HCT116 (cell line): ENCODE data around the gene KLHL15. TPM values are rescaled to one million over a fixed set of nuclear protein-coding genes. Genes with fewer than 3 reads are reported as not detected.

Experiments
- ATAC-seq: fragments of 200-7000 bp; cut with Tn5 transposase; 2 replicates; pipeline ENCODE4 v1.9.1; 2020; ENCODE audit warnings: mild to moderate bottlenecking, moderate library complexity
- BruUV-seq: library from RNA; stranded (reverse); fragments of 400-500 nt; replicated peaks from 2 replicates; lab custom pipeline; 2021; lab: Mats Ljungman, UMichigan
- CTCF ChIA-PET: fragments of 300-600 bp; sonication (Branson Sonifier 250); formaldehyde crosslinking; loops from one replicate; lab custom pipeline; 2021; ENCODE audit warnings: antibody characterized with exemption; lab: Charles Lee
- POLR2A ChIA-PET: fragments of 300-600, 350-600 bp; sonication (Branson Sonifier 250); formaldehyde crosslinking; loops from one replicate; lab custom pipeline; 2021; ENCODE audit warnings: antibody characterized with exemption; lab: Charles Lee
- RAD21 ChIA-PET, 2 experiments: fragments of 300-600 bp; sonication (Branson Sonifier 250); formaldehyde crosslinking; loops; one replicate each; lab custom pipeline; 2023; ENCODE audit warnings: low total read pairs in 2 of 2; ENCODE audit not compliant: uncharacterized antibody in 2 of 2, unreplicated experiment in 2 of 2, low non-redundant PET in 1 of 2; lab: Charles Lee
- DNase-seq: peaks from one replicate; pipeline ENCODE4 v3.0.0-alpha.2; 2010; ENCODE audit warnings: low read depth, low spot score
- H2AFZ ChIP-seq: fragments of 200-600 bp; shearing (Covaris generic), sonication (generic); 2 replicates; pipeline ENCODE4 v1.6.1; 2017; ENCODE audit warnings: low read depth, mixed run types, mixed read lengths, antibody characterized with exemption, low read length; ENCODE audit not compliant: poor library complexity, severe bottlenecking
- H3K27ac ChIP-seq: 2 replicates; pipeline ENCODE4 v1.5.1; 2012; ENCODE audit warnings: low read depth, low read length
- H3K27me3 ChIP-seq: fragments of 200-600 bp; sonication (generic); 2 replicates; pipeline ENCODE4 v1.6.1; 2016; ENCODE audit warnings: mixed run types, low read length, mixed read lengths; ENCODE audit not compliant: insufficient read depth
- H3K36me3 ChIP-seq, 2 experiments: fragments of 200-500 bp in 1 of 2; fragments of 200-600 bp in 1 of 2; sonication (Bioruptor generic) in 1 of 2; sonication (generic) in 1 of 2; 2 replicates each; pipeline versions ENCODE4 v1.5.1 to v1.6.1; 2014 to 2016; ENCODE audit warnings: low read length in 2 of 2, inconsistent platforms in 1 of 2, mixed read lengths in 1 of 2, mixed run types in 1 of 2; ENCODE audit not compliant: insufficient read depth in 2 of 2, control insufficient read depth in 1 of 2
- H3K4me1 ChIP-seq, 2 experiments: fragments of 200-600 bp in 1 of 2; sonication (generic) in 1 of 2; 2 replicates each; pipeline versions ENCODE4 v1.5.1 to v1.6.1; 2012 to 2017; ENCODE audit warnings: low read length in 2 of 2, inconsistent platforms in 1 of 2, mild to moderate bottlenecking in 1 of 2, mixed read lengths in 1 of 2, mixed run types in 1 of 2, moderate library complexity in 1 of 2; ENCODE audit not compliant: insufficient read depth in 2 of 2, control insufficient read depth in 1 of 2
- H3K4me2 ChIP-seq: fragments of 200-600 bp; sonication (generic); 2 replicates; pipeline ENCODE4 v1.6.1; 2017; ENCODE audit warnings: mixed run types, low read length, mixed read lengths
- H3K4me3 ChIP-seq, 2 experiments: fragments of 200-600 bp in 1 of 2; sonication (generic) in 1 of 2; replicated peaks in 1 of 2; 2 replicates each; pipeline ENCODE4 v1.5.1; 2011 to 2016; ENCODE audit warnings: low read length in 2 of 2, control low read depth in 1 of 2, low read depth in 1 of 2, mild to moderate bottlenecking in 1 of 2, mixed read lengths in 1 of 2, mixed run types in 1 of 2
- H3K79me2 ChIP-seq: fragments of 200-600 bp; sonication (generic); 2 replicates; pipeline ENCODE4 v1.6.1; 2017; ENCODE audit warnings: mild to moderate bottlenecking, mixed run types, low read length, moderate library complexity, mixed read lengths; ENCODE audit not compliant: insufficient read depth
- H3K9ac ChIP-seq: fragments of 200-600 bp; sonication (generic); 2 replicates; pipeline ENCODE4 v1.6.1; 2016; ENCODE audit warnings: low read length, mixed read lengths
- H3K9me2 ChIP-seq: fragments of 200-600 bp; sonication (generic), shearing (Covaris generic); 2 replicates; pipeline ENCODE4 v1.6.1; 2017; ENCODE audit warnings: mixed run types, mild to moderate bottlenecking, moderate library complexity; ENCODE audit not compliant: insufficient read depth
- H3K9me3 ChIP-seq, 2 experiments: fragments of 200-500 bp in 1 of 2; fragments of 200-600 bp in 1 of 2; sonication (Bioruptor generic) in 1 of 2; sonication (generic) in 1 of 2; 2 replicates each; pipeline ENCODE4 v1.6.1; 2014 to 2017; ENCODE audit warnings: low read length in 2 of 2, mixed read lengths in 2 of 2, inconsistent platforms in 1 of 2, low read depth in 1 of 2, mild to moderate bottlenecking in 1 of 2, mixed run types in 1 of 2, moderate library complexity in 1 of 2; ENCODE audit not compliant: control insufficient read depth in 1 of 2, insufficient read depth in 1 of 2
- H4K20me1 ChIP-seq: fragments of 200-600 bp; sonication (generic), shearing (Covaris generic); 2 replicates; pipeline ENCODE4 v1.6.1; 2017; ENCODE audit warnings: mixed run types, mild to moderate bottlenecking, moderate library complexity; ENCODE audit not compliant: insufficient read depth
- CBX3 ChIP-seq: IDR thresholded peaks from 2 replicates; pipeline ENCODE4 v1.6.1; 2012; ENCODE audit warnings: low read depth
- CEBPB ChIP-seq: IDR thresholded peaks from 2 replicates; pipeline ENCODE4 v1.6.1; 2012; ENCODE audit warnings: low read depth
- ELF1 ChIP-seq: IDR thresholded peaks from 2 replicates; pipeline ENCODE4 v1.6.1; 2012; ENCODE audit warnings: low read depth, borderline replicate concordance
- FOSL1 ChIP-seq: IDR thresholded peaks from 2 replicates; pipeline ENCODE4 v1.6.1; 2012; ENCODE audit warnings: low read depth
- JUND ChIP-seq: IDR thresholded peaks from 2 replicates; pipeline ENCODE4 v1.6.1; 2012
- SP1 ChIP-seq: IDR thresholded peaks from 2 replicates; pipeline ENCODE4 v1.6.1; 2012; ENCODE audit warnings: low read depth
- TCF7L2 ChIP-seq: IDR thresholded peaks from 2 replicates; pipeline ENCODE4 v1.7.0; 2011; ENCODE audit warnings: borderline replicate concordance, inconsistent platforms; ENCODE audit not compliant: insufficient read depth, insufficient read length; ENCODE audit errors: extremely low read depth
- ZNF274 ChIP-seq: fragments of 200-500 bp; sonication (Bioruptor generic); IDR thresholded peaks from 2 replicates; pipeline ENCODE4 v1.6.1; 2014; ENCODE audit warnings: mild to moderate bottlenecking, low read depth, low read length, inconsistent platforms
- intact Hi-C: fragments of 100-400 bp; cut with micrococcal nuclease; formaldehyde crosslinking; loops from 2 replicates; pipeline ENCODE4 v1.10.0; 2022
- total RNA-seq: library from RNA; stranded (reverse); gene quantifications from one replicate; pipeline ENCODE4 v1.2.1, GENCODE V29; 2021; ENCODE audit not compliant: unreplicated experiment
- TF ChIP-seq, protein P1 (sequence below): IDR thresholded peaks from 2 replicates; pipeline ENCODE4 v1.6.1; 2012; ENCODE audit warnings: low read depth
- TF ChIP-seq, protein P2 (sequence below), 3 experiments: fragments of 200-600 bp in 1 of 3; sonication (generic) in 1 of 3; IDR thresholded peaks in 2 of 3; conservative IDR thresholded peaks in 1 of 3; 2 replicates each; pipeline ENCODE4 v1.5.1; 2012 to 2017; ENCODE audit warnings: low read depth in 2 of 3, low read length in 2 of 3, antibody characterized with exemption in 1 of 3, borderline replicate concordance in 1 of 3, control low read depth in 1 of 3, mild to moderate bottlenecking in 1 of 3, mixed read lengths in 1 of 3, mixed run types in 1 of 3, moderate library complexity in 1 of 3; ENCODE audit not compliant: insufficient read depth in 1 of 3
- TF ChIP-seq, protein P3 (sequence below): IDR thresholded peaks from 2 replicates; pipeline ENCODE4 v1.6.1; 2012
- TF ChIP-seq, protein P4 (sequence below): IDR thresholded peaks from 2 replicates; pipeline ENCODE4 v1.6.1; 2012

Gene KLHL15
- total RNA-seq, 1 experiment from 2014 or later = 10.1 TPM

DNA sequence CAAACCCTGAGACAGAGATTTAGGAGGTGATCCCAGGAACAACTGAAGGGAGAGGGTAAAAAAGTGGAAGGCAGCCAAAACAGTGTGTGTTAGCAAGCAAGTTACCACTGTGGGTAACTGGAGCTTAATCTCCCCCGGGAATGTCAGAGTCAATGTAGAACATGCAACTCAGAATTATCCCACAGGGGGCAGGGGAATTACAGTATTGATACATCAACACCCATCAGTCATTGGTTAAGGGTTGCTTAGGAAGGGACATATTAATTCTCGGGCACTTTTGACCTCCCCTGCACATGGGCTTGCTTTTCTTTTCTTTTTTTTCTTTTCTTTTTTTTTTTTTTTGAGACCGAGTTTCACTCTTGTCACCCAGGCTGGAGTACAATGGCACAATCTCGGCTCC lies 89.9 kb downstream of the KLHL15 start:
- Histone ChIP-seq H3K9me3 (no peaks in the 10 kb centered on the region), H3K79me2 (no peaks in the 10 kb centered on the region), H3K4me3 (no peak overlapping the region), H2AFZ (no peak overlapping the region), H3K27ac (no peak overlapping the region), H3K4me1 (no peaks in the 10 kb centered on the region), H4K20me1 (no peaks in the 10 kb centered on the region), H3K9ac (no peak overlapping the region), H3K4me2 (no peak overlapping the region), H3K9me2 (no peaks in the 10 kb centered on the region), H3K27me3 (no peaks in the 10 kb centered on the region), H3K36me3 (no peaks in the 10 kb centered on the region)
- DNase-seq (no peak), ATAC-seq (peak; percentile 50; the same call in 1 of the 2 replicates)
- no TSS peak for BruUV-seq
- intact Hi-C loops = no loop called here
- POLR2A ChIA-PET = no interaction called here
- CTCF ChIA-PET = no interaction called here
- RAD21 ChIA-PET = no interaction called here
- TF ChIP-seq, protein P1, sequence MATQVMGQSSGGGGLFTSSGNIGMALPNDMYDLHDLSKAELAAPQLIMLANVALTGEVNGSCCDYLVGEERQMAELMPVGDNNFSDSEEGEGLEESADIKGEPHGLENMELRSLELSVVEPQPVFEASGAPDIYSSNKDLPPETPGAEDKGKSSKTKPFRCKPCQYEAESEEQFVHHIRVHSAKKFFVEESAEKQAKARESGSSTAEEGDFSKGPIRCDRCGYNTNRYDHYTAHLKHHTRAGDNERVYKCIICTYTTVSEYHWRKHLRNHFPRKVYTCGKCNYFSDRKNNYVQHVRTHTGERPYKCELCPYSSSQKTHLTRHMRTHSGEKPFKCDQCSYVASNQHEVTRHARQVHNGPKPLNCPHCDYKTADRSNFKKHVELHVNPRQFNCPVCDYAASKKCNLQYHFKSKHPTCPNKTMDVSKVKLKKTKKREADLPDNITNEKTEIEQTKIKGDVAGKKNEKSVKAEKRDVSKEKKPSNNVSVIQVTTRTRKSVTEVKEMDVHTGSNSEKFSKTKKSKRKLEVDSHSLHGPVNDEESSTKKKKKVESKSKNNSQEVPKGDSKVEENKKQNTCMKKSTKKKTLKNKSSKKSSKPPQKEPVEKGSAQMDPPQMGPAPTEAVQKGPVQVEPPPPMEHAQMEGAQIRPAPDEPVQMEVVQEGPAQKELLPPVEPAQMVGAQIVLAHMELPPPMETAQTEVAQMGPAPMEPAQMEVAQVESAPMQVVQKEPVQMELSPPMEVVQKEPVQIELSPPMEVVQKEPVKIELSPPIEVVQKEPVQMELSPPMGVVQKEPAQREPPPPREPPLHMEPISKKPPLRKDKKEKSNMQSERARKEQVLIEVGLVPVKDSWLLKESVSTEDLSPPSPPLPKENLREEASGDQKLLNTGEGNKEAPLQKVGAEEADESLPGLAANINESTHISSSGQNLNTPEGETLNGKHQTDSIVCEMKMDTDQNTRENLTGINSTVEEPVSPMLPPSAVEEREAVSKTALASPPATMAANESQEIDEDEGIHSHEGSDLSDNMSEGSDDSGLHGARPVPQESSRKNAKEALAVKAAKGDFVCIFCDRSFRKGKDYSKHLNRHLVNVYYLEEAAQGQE = no peak
- TF ChIP-seq, protein P2, sequence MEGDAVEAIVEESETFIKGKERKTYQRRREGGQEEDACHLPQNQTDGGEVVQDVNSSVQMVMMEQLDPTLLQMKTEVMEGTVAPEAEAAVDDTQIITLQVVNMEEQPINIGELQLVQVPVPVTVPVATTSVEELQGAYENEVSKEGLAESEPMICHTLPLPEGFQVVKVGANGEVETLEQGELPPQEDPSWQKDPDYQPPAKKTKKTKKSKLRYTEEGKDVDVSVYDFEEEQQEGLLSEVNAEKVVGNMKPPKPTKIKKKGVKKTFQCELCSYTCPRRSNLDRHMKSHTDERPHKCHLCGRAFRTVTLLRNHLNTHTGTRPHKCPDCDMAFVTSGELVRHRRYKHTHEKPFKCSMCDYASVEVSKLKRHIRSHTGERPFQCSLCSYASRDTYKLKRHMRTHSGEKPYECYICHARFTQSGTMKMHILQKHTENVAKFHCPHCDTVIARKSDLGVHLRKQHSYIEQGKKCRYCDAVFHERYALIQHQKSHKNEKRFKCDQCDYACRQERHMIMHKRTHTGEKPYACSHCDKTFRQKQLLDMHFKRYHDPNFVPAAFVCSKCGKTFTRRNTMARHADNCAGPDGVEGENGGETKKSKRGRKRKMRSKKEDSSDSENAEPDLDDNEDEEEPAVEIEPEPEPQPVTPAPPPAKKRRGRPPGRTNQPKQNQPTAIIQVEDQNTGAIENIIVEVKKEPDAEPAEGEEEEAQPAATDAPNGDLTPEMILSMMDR (IDR thresholded peaks at IDR 0.05 in 2 of 3, conservative IDR thresholded peaks at IDR 0.05 in 1 of 3; ENCODE audit: borderline replicate concordance in 1 of 3, insufficient read depth in 1 of 3, low read depth in 2 of 3, low read length in 2 of 3) = 0 out of 6 replicates have a peak, but pooled peaks of 1 of the 3 experiments have one; percentile 2

DNA sequence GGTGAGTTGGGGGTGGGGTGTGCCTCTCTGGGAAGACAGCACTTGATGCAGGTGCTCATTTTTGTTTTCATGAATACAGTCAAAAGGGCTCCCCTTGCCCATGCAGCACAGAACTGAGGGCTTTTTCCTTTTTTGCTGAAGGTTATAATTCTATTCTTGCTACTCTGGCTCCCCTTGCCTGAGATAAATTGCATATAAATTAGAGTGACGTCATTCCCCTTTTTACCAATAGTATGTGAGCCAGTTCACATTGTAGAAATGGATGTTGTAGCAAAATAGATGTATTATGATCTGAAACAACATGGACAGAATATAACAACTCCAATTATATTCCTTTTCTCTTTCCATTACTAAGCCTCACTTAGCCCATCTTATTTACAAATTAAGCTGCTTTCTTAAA lies 90.8 kb downstream of the KLHL15 start:
- ChIA-PET RAD21 (no interaction called here), CTCF (no interaction called here), POLR2A (no interaction called here)
- no peaks in the 10 kb centered on the region for H3K9me3 ChIP-seq
- no peaks in the 10 kb centered on the region for H3K4me1 ChIP-seq
- no peak overlapping the region for H3K4me2 ChIP-seq
- no peak for TF ChIP-seq SP1
- TF ChIP-seq, protein P3, sequence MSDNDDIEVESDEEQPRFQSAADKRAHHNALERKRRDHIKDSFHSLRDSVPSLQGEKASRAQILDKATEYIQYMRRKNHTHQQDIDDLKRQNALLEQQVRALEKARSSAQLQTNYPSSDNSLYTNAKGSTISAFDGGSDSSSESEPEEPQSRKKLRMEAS = no peak
- no peak for TF ChIP-seq CEBPB
- TF ChIP-seq, protein P4, sequence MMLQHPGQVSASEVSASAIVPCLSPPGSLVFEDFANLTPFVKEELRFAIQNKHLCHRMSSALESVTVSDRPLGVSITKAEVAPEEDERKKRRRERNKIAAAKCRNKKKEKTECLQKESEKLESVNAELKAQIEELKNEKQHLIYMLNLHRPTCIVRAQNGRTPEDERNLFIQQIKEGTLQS = no peak
- no peak for TF ChIP-seq ZNF274
- no peak for TF ChIP-seq JUND
- no peak for TF ChIP-seq FOSL1
- TF ChIP-seq ELF1 = no peak
- TF ChIP-seq CBX3 = no peak
- TF ChIP-seq, protein P2 (IDR thresholded peaks at IDR 0.05 in 2 of 3, conservative IDR thresholded peaks at IDR 0.05 in 1 of 3; ENCODE audit: borderline replicate concordance in 1 of 3, insufficient read depth in 1 of 3, low read depth in 2 of 3, low read length in 2 of 3) = no peak
- TF ChIP-seq TCF7L2 = no peak
- H2AFZ ChIP-seq = no peak overlapping the region
- ATAC-seq (no peak), DNase-seq (no peak)
- H3K9ac ChIP-seq = no peak overlapping the region
- no peak overlapping the region for H3K27ac ChIP-seq
- H3K36me3 ChIP-seq = no peaks in the 10 kb centered on the region
- no peak overlapping the region for H3K4me3 ChIP-seq
- H4K20me1 ChIP-seq = no peaks in the 10 kb centered on the region
- no peaks in the 10 kb centered on the region for H3K79me2 ChIP-seq
- no peaks in the 10 kb centered on the region for H3K27me3 ChIP-seq
- no TSS peak for BruUV-seq
- H3K9me2 ChIP-seq = no peaks in the 10 kb centered on the region
- intact Hi-C loops = no loop called here
